Left ventricle myocardium inferior (tissue), 1 donor: ENCODE data around the gene EIF2S2. TPM values are rescaled to one million over a fixed set of nuclear protein-coding genes. Genes with fewer than 3 reads are reported as not detected.

Experiments used
- DNase-seq: peaks from one replicate; pipeline ENCODE4 v3.0.0-alpha.2; 2020
- H3K27ac ChIP-seq: fragments of 200-600 bp; replicated peaks from 2 replicates; pipeline ENCODE4 v1.8.0; 2021
- H3K27me3 ChIP-seq: fragments of 200-600 bp; 2 replicates; pipeline ENCODE4 v1.8.0; 2021; ENCODE audit warnings: low read depth
- H3K36me3 ChIP-seq: fragments of 200-600 bp; 2 replicates; pipeline ENCODE4 v1.8.0; 2021
- H3K4me1 ChIP-seq: fragments of 200-600 bp; 2 replicates; pipeline ENCODE4 v1.8.0; 2021
- H3K4me3 ChIP-seq: fragments of 200-600 bp; 2 replicates; pipeline ENCODE4 v1.8.0; 2021; ENCODE audit warnings: mild to moderate bottlenecking, moderate library complexity
- H3K9me3 ChIP-seq: fragments of 200-600 bp; replicated peaks from 2 replicates; pipeline ENCODE4 v1.8.0; 2021
- CTCF ChIP-seq: fragments of 200-600 bp; IDR thresholded peaks from 2 replicates; pipeline ENCODE4 v1.8.0; 2021; ENCODE audit warnings: antibody characterized with exemption, mild to moderate bottlenecking, borderline replicate concordance
- intact Hi-C: fragments of 100-400 bp; cut with micrococcal nuclease; formaldehyde crosslinking; loops from one replicate; pipeline ENCODE4 v1.11.0; 2022
- total RNA-seq: library from RNA; stranded (reverse); fragmentation: NEBNext Ultra II Directional; extraction: Animal tissue kit (Norgen Biotek cat#: 25700); gene quantifications from one replicate; pipeline ENCODE4 v1.2.1, GENCODE V29; 2021
- donor health status: DM: no; HTN: yes; CAD: no; lungs with severe emphysema.

Gene EIF2S2
- total RNA-seq, 1 donor from 2014 or later: 41.0 TPM

GRCh38 chr20:34052414-34052813 is 59.6 kb downstream of the EIF2S2 start:
- peak overlapping the region; percentile 36 for H3K27ac ChIP-seq
- H3K9me3 ChIP-seq: no peaks in the 10 kb centered on the region
- no peak for DNase-seq
- no peak for TF ChIP-seq CTCF
- H3K36me3 ChIP-seq: no peaks in the 10 kb centered on the region
- peaks cover 80% of the 10 kb centered on the region for H3K4me1 ChIP-seq
- intact Hi-C loops: no loop called here
- H3K27me3 ChIP-seq: no peaks in the 10 kb centered on the region
- H3K4me3 ChIP-seq: no peak overlapping the region

- intact Hi-C loops: no loop called here
- Histone ChIP-seq H3K27ac (peak overlapping the region; percentile 41), H3K4me1 (peaks cover 91% of the 10 kb centered on the region), H3K36me3 (no peaks in the 10 kb centered on the region), H3K9me3 (no peaks in the 10 kb centered on the region), H3K27me3 (no peaks in the 10 kb centered on the region), H3K4me3 (no peak overlapping the region)
- DNase-seq: no peak
- TF ChIP-seq CTCF: no peak
Observed at GRCh38 chr20:34049897-34050695, 61.9 kb downstream of the EIF2S2 start.

- H3K9me3 ChIP-seq: no peaks in the 10 kb centered on the region
- H3K4me1 ChIP-seq: peaks cover 91% of the 10 kb centered on the region
- no peak for TF ChIP-seq CTCF
- DNase-seq: no peak
- no peaks in the 10 kb centered on the region for H3K27me3 ChIP-seq
- no peak overlapping the region for H3K4me3 ChIP-seq
- H3K36me3 ChIP-seq: no peaks in the 10 kb centered on the region
- intact Hi-C loops: no loop called here
- no peak overlapping the region for H3K27ac ChIP-seq
Observed at GRCh38 chr20:34049389-34049788, 62.7 kb downstream of the EIF2S2 start.

- Histone ChIP-seq H3K4me1 (peaks cover 94% of the 10 kb centered on the region), H3K27me3 (no peaks in the 10 kb centered on the region), H3K36me3 (no peaks in the 10 kb centered on the region), H3K4me3 (no peak overlapping the region), H3K9me3 (no peaks in the 10 kb centered on the region), H3K27ac (no peak overlapping the region)
- no peak for TF ChIP-seq CTCF
- no peak for DNase-seq
- intact Hi-C loops: no loop called here
Observed at GRCh38 chr20:34047917-34048316, 64.1 kb downstream of the EIF2S2 start.

- intact Hi-C loops: no loop called here
- Histone ChIP-seq H3K36me3 (no peaks in the 10 kb centered on the region), H3K27me3 (no peaks in the 10 kb centered on the region), H3K27ac (no peak overlapping the region), H3K9me3 (no peaks in the 10 kb centered on the region), H3K4me3 (no peak overlapping the region), H3K4me1 (peaks cover 94% of the 10 kb centered on the region)
- no peak for DNase-seq
- no peak for TF ChIP-seq CTCF
Observed at GRCh38 chr20:34047010-34047687, 64.9 kb downstream of the EIF2S2 start.
